CD8-positive, alpha-beta memory T cell (primary cell): ENCODE results near the gene HDAC3. TPM values are rescaled to one million over a fixed set of nuclear protein-coding genes. Genes with fewer than 3 reads are reported as not detected.

Source experiments
- CTCF ChIA-PET: fragments of 350-600 bp; sonication (Branson Sonifier 250); formaldehyde crosslinking; loops from one replicate; lab custom pipeline; 2021; ENCODE audit warnings: antibody characterized with exemption; lab: Charles Lee
- POLR2A ChIA-PET: fragments of 350-600 bp; sonication (Branson Sonifier 250); formaldehyde crosslinking; loops from one replicate; lab custom pipeline; 2021; ENCODE audit warnings: antibody characterized with exemption; lab: Charles Lee
- DNase-seq, 5 donors: peaks; one replicate each; pipeline versions ENCODE4 v3.0.0 to v3.0.0-alpha.2; 2020 to 2022; ENCODE audit warnings: mixed read lengths in 1 of 5
- H3K27ac ChIP-seq: one replicate; pipeline ENCODE4 v1.7.0; 2013; ENCODE audit warnings: low read depth, mild to moderate bottlenecking, low read length, moderate library complexity
- H3K27me3 ChIP-seq: 2 replicates; pipeline ENCODE4 v1.7.0; 2013; ENCODE audit warnings: low read length, mild to moderate bottlenecking; ENCODE audit not compliant: insufficient read depth, poor library complexity, severe bottlenecking
- H3K36me3 ChIP-seq: 2 replicates; pipeline ENCODE4 v1.7.0; 2013; ENCODE audit warnings: mild to moderate bottlenecking, low read length, moderate library complexity; ENCODE audit not compliant: insufficient read depth
- H3K4me1 ChIP-seq: 2 replicates; pipeline ENCODE4 v1.7.0; 2013; ENCODE audit warnings: mild to moderate bottlenecking, low read length, moderate library complexity; ENCODE audit not compliant: insufficient read depth
- H3K4me3 ChIP-seq: 2 replicates; pipeline ENCODE4 v1.7.0; 2013; ENCODE audit warnings: mild to moderate bottlenecking, low read length
- H3K9me3 ChIP-seq: 2 replicates; pipeline ENCODE4 v1.7.0; 2013; ENCODE audit warnings: mild to moderate bottlenecking, low read length
- H3K27ac Mint-ChIP-seq, 8 donors: one replicate each; pipeline ENCODE4 v1.8.0; 2020 to 2021; ENCODE audit warnings: mixed read lengths in 8 of 8, mild to moderate bottlenecking in 6 of 8, inconsistent platforms in 3 of 8, moderate library complexity in 3 of 8
- H3K27me3 Mint-ChIP-seq, 2 donors: one replicate each; pipeline ENCODE4 v1.8.0; 2020 to 2021; ENCODE audit warnings: mixed read lengths in 2 of 2, mild to moderate bottlenecking in 1 of 2, moderate library complexity in 1 of 2
- H3K36me3 Mint-ChIP-seq, 3 donors: one replicate each; pipeline ENCODE4 v1.8.0; 2020 to 2021; ENCODE audit warnings: mixed read lengths in 3 of 3, inconsistent platforms in 1 of 3, mild to moderate bottlenecking in 1 of 3
- H3K4me1 Mint-ChIP-seq, 3 donors: one replicate each; pipeline ENCODE4 v1.8.0; 2020 to 2021; ENCODE audit warnings: mixed read lengths in 3 of 3, inconsistent platforms in 1 of 3, mild to moderate bottlenecking in 1 of 3
- H3K4me3 Mint-ChIP-seq, 7 donors: one replicate each; pipeline ENCODE4 v1.8.0; 2020 to 2021; ENCODE audit warnings: mixed read lengths in 7 of 7, mild to moderate bottlenecking in 6 of 7, moderate library complexity in 4 of 7, inconsistent platforms in 2 of 7
- H3K9me3 Mint-ChIP-seq, 5 donors: one replicate each; pipeline ENCODE4 v1.8.0; 2020 to 2022; ENCODE audit warnings: mixed read lengths in 5 of 5, mild to moderate bottlenecking in 3 of 5, moderate library complexity in 2 of 5, inconsistent platforms in 1 of 5
- polyA plus RNA-seq: library from polyadenylated mRNA; unstranded; fragments of 300-500 nt; fragmentation: Illumina TruSeq; gene quantifications from one replicate; pipeline ENCODE4 v1.2.3, GENCODE V29; 2021
- total RNA-seq, 2 experiments: library from RNA; stranded (reverse); gene quantifications; one replicate each; pipeline ENCODE4 v1.2.3, GENCODE V29; 2021

The HDAC3 gene
- total and polyA plus RNA-seq, 3 experiments from 2014 or later: 74.8 to 92.8 (median 78.6) TPM

DNA sequence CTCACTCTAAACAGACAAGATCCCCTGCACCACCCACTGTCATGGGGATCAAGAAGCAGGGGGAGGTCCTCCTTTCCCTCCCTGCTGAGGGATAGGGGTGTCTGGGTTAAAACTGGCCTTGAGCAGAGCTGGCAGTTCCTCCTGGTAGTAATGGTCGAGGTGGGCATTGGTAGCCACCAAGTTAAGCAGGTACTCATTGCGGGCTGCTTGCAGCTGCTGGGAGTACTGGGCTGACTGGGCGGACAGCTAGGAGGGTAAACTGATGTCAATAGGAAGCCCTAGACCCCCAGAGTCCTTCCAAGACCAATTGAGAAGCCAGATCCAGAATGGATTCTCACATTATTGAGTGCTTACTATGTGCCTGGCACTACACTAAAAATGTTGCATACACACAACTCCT, 11.2 kb upstream of the HDAC3 start:
- CTCF ChIA-PET: interaction anchor here (0.9 to 1.5 kb wide), 3 partner anchors 12 to 276 kb away, joined by 3 to 4 read pairs (median 3); partner anchors contain the start of genes DELE1 and DIAPH1
- peaks cover 2 to 68% (median 4%) of the 10 kb centered on the region in 3 donors for H3K36me3 Mint-ChIP-seq
- H3K27ac ChIP-seq: no peak overlapping the region
- no peaks in the 10 kb centered on the region for H3K27me3 ChIP-seq
- POLR2A ChIA-PET: interaction anchor here (5.1 kb wide), 1 partner anchor 10 kb away, joined by 46 read pairs; the partner anchor contains the start of genes HDAC3 and RELL2
- H3K27me3 Mint-ChIP-seq: no peaks in the 10 kb centered on the region
- H3K9me3 Mint-ChIP-seq: no peaks in the 10 kb centered on the region
- H3K27ac Mint-ChIP-seq: peak overlapping the region in 2 of 8 donors; percentile 24 to 54
- H3K4me1 ChIP-seq: peaks cover 26% of the 10 kb centered on the region
- no peak overlapping the region for H3K4me3 ChIP-seq
- no peaks in the 10 kb centered on the region for H3K9me3 ChIP-seq
- peaks cover 40 to 62% (median 43%) of the 10 kb centered on the region in 3 donors for H3K4me1 Mint-ChIP-seq
- H3K4me3 Mint-ChIP-seq: no peak overlapping the region
- DNase-seq: no peak
- no peaks in the 10 kb centered on the region for H3K36me3 ChIP-seq

DNA sequence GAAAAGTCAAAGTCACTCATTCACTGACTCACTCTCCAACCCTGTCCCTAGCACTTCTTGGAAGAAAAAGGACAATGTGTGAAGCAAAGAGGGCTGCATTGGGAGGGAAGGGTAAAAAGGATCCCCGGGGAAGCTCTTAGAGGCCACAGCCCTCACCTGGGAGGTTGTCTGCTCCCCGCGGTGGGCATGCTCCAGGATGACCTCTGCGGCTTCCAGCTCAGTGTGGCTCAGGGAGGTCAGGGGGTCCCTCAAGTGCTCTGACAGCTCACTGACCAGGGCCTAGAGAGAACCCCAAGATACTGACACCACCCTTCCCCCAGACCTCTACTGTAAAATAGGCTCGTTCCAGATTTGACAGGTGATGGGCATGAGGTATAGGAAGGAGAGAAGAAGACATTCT, 10.6 kb upstream of the HDAC3 start:
- Mint-ChIP-seq H3K4me1 (peaks cover 36 to 57% (median 38%) of the 10 kb centered on the region in 3 donors), H3K27me3 (no peaks in the 10 kb centered on the region), H3K9me3 (no peaks in the 10 kb centered on the region), H3K36me3 (peaks cover 2 to 74% (median 4%) of the 10 kb centered on the region in 3 donors), H3K4me3 (no peak overlapping the region), H3K27ac (peak overlapping the region in 2 of 8 donors; percentile 24 to 78)
- POLR2A ChIA-PET: interaction anchor here (5.1 kb wide), 1 partner anchor 10 kb away, joined by 46 read pairs; the partner anchor contains the start of genes HDAC3 and RELL2
- CTCF ChIA-PET: interaction anchor here (1.2 to 1.7 kb wide), 3 partner anchors 10 to 55 kb away, joined by 4 to 9 read pairs (median 5); partner anchors contain the start of gene RELL2
- H3K36me3 ChIP-seq: no peaks in the 10 kb centered on the region
- H3K27me3 ChIP-seq: no peaks in the 10 kb centered on the region
- DNase-seq: no peak
- H3K27ac ChIP-seq: no peak overlapping the region
- no peak overlapping the region for H3K4me3 ChIP-seq
- H3K4me1 ChIP-seq: peaks cover 24% of the 10 kb centered on the region
- H3K9me3 ChIP-seq: no peaks in the 10 kb centered on the region

GRCh38 chr5:141646026-141646425, 9.4 kb upstream of the HDAC3 start:
- Mint-ChIP-seq H3K9me3 (no peaks in the 10 kb centered on the region), H3K4me1 (peaks cover 26 to 50% (median 30%) of the 10 kb centered on the region in 3 donors), H3K27ac (peak overlapping the region in 1 of 8 donors; percentile 9), H3K27me3 (no peaks in the 10 kb centered on the region), H3K4me3 (no peak overlapping the region), H3K36me3 (peaks cover 2 to 84% (median 4%) of the 10 kb centered on the region in 3 donors)
- POLR2A ChIA-PET: no interaction called here
- CTCF ChIA-PET: interaction anchor here (1.5 to 1.7 kb wide), 2 partner anchors 8 to 13 kb away, joined by 4 to 9 read pairs; partner anchors contain the start of gene RELL2
- Histone ChIP-seq H3K4me3 (no peak overlapping the region), H3K4me1 (peaks cover 16% of the 10 kb centered on the region), H3K9me3 (no peaks in the 10 kb centered on the region), H3K36me3 (no peaks in the 10 kb centered on the region), H3K27ac (no peak overlapping the region), H3K27me3 (no peaks in the 10 kb centered on the region)
- DNase-seq: no peak

- H3K4me3 ChIP-seq: no peak overlapping the region
- Mint-ChIP-seq H3K4me3 (peak overlapping the region in 1 of 7 donors; percentile 15), H3K9me3 (no peaks in the 10 kb centered on the region), H3K36me3 (peaks cover 0 to 68% (median 4%) of the 10 kb centered on the region in 3 donors), H3K27me3 (no peaks in the 10 kb centered on the region), H3K4me1 (peaks cover 5 to 26% (median 9%) of the 10 kb centered on the region in 3 donors), H3K27ac (peak overlapping the region in 7 of 8 donors; percentile 2 to 89 (median 19))
- peaks cover 10% of the 10 kb centered on the region for H3K4me1 ChIP-seq
- H3K27me3 ChIP-seq: no peaks in the 10 kb centered on the region
- H3K27ac ChIP-seq: no peak overlapping the region
- no peaks in the 10 kb centered on the region for H3K36me3 ChIP-seq
- no peak for DNase-seq
- ChIA-PET CTCF (interaction anchor here (0.8 to 2.9 kb wide), 5 partner anchors 9 to 327 kb away, joined by 3 to 9 read pairs (median 4); partner anchors contain the start of genes DIAPH1, FCHSD1 and RNF14), POLR2A (interaction anchor here (1.6 kb wide), 1 partner anchor 9 kb away, joined by 6 read pairs; the partner anchor contains the start of gene FCHSD1)
- no peaks in the 10 kb centered on the region for H3K9me3 ChIP-seq
These were observed 5.1 kb upstream of the HDAC3 start for GRCh38 chr5:141641634-141642267.

DNA sequence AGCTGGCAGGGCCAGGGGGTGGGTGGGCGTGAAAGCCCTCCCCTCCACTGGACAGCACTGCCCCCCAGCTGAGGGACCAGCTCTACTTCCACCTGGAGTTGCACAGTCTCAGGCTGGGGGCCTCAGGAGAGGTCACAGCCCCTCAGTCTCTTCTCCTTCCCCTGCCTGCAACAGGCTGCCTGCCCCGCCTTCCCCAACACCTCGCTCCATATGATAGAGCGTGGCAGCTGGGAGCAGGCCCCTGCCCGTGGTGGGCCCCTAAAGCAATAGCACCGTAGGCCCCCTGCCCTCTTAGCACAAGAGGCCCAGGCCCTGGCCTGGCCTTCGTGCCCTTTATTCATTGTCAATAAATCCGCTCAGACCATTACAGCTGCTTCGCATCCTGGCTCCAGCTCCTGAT, 4.0 kb upstream of the HDAC3 start:
- Mint-ChIP-seq H3K36me3 (peaks cover 0 to 60% (median 4%) of the 10 kb centered on the region in 3 donors), H3K27me3 (no peaks in the 10 kb centered on the region), H3K4me1 (peaks cover 12 to 25% (median 13%) of the 10 kb centered on the region in 3 donors), H3K4me3 (peak overlapping the region in 1 of 7 donors; percentile 57), H3K27ac (peak overlapping the region in 5 of 8 donors; percentile 2 to 79 (median 63)), H3K9me3 (no peaks in the 10 kb centered on the region)
- Histone ChIP-seq H3K4me1 (peaks cover 17% of the 10 kb centered on the region), H3K36me3 (no peaks in the 10 kb centered on the region), H3K4me3 (no peak overlapping the region), H3K9me3 (no peaks in the 10 kb centered on the region), H3K27me3 (no peaks in the 10 kb centered on the region), H3K27ac (no peak overlapping the region)
- ChIA-PET CTCF (interaction anchor here (1.1 to 2.9 kb wide), 3 partner anchors 10 to 21 kb away, joined by 3 to 9 read pairs (median 6); partner anchors contain the start of genes DIAPH1 and FCHSD1), POLR2A (interaction anchor here (1.6 kb wide), 1 partner anchor 10 kb away, joined by 6 read pairs; the partner anchor contains the start of gene FCHSD1)
- no peak for DNase-seq

DNA sequence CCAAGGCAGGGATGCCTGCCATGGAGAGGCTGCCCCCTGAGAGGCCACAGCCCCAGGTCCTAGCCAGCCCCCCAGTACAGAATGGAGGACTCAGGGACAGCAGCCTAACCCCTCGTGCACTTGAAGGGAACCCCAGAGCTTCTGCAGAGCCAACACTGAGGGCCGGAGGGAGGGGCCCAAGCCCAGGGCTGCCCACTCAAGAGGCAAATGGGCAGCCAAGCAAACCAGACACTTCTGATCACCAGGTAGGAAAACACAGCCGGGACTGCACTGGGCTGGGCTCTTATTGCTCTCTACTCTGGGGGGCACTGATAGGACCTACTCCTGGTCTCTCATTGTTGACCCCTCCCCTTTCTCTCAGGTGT, 3.4 kb upstream of the HDAC3 start:
- no peak for DNase-seq
- Histone ChIP-seq H3K9me3 (no peaks in the 10 kb centered on the region), H3K27ac (no peak overlapping the region), H3K36me3 (no peaks in the 10 kb centered on the region), H3K4me1 (peaks cover 24% of the 10 kb centered on the region), H3K4me3 (no peak overlapping the region), H3K27me3 (no peaks in the 10 kb centered on the region)
- POLR2A ChIA-PET: interaction anchor here (1.6 kb wide), 1 partner anchor 11 kb away, joined by 6 read pairs; the partner anchor contains the start of gene FCHSD1
- H3K4me1 Mint-ChIP-seq: peaks cover 17 to 31% (median 19%) of the 10 kb centered on the region in 3 donors
- no peaks in the 10 kb centered on the region for H3K27me3 Mint-ChIP-seq
- H3K27ac Mint-ChIP-seq: peak overlapping the region in 4 of 8 donors; percentile 50 to 90 (median 66)
- H3K36me3 Mint-ChIP-seq: peaks cover 2 to 57% (median 2%) of the 10 kb centered on the region in 3 donors
- CTCF ChIA-PET: interaction anchor here (1.1 to 2.1 kb wide), 2 partner anchors 10 to 11 kb away, joined by 3 to 6 read pairs; partner anchors contain the start of gene FCHSD1
- no peaks in the 10 kb centered on the region for H3K9me3 Mint-ChIP-seq
- peak overlapping the region in 1 of 7 donors; percentile 57 for H3K4me3 Mint-ChIP-seq

DNA sequence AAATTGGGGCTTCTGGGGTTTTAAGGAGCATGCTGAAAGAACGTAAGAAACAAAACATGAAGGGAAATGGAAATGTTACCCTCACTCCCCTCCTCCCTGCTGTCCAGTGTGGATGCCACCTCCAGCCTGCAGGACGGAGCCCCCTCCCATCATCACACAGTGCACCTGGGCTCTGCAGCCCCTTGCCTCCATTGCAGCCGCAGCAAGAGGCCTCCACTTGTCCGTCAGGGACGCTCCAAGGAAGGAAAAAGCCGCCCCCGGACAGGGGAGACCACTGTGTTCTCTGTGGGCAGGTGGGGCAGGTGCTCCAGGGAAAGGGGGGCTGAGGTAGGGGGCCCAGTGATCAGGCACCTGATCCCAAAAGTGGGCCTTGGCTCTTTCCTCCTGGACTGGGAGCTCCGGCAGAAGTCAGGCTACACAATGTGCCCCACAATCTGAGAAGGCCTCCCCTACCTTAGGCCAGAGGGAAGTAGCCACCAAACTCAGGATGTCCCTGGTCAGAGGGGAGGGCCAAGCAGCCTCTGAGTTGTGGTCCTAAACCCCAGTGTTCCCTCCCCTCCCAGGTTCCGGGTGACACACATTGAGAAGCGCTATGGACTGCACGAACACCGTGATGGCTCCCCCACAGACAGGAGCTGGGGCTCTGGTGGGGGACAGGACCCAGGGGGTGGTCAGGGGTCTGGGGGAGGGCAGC, 2.9 kb upstream of the HDAC3 start:
- Histone ChIP-seq H3K9me3 (no peaks in the 10 kb centered on the region), H3K4me1 (peaks cover 29% of the 10 kb centered on the region), H3K4me3 (no peak overlapping the region), H3K27ac (no peak overlapping the region), H3K36me3 (no peaks in the 10 kb centered on the region), H3K27me3 (no peaks in the 10 kb centered on the region)
- H3K4me3 Mint-ChIP-seq: peak overlapping the region in 3 of 7 donors; percentile 47 to 95 (median 70)
- POLR2A ChIA-PET: interaction anchor here (3.6 kb wide), 1 partner anchor 10 kb away, joined by 46 read pairs; the partner anchor contains the start of gene FCHSD1
- H3K27me3 Mint-ChIP-seq: no peaks in the 10 kb centered on the region
- DNase-seq: no peak
- peaks cover 0 to 52% (median 2%) of the 10 kb centered on the region in 3 donors for H3K36me3 Mint-ChIP-seq
- H3K4me1 Mint-ChIP-seq: peaks cover 23 to 37% (median 25%) of the 10 kb centered on the region in 3 donors
- no peaks in the 10 kb centered on the region for H3K9me3 Mint-ChIP-seq
- CTCF ChIA-PET: interaction anchor here (2.1 to 8.3 kb wide), 3 partner anchors 11 to 47 kb away, joined by 6 to 119 read pairs (median 37); partner anchors contain the start of genes DIAPH1 and FCHSD1
- H3K27ac Mint-ChIP-seq: peak overlapping the region in 4 of 8 donors; percentile 21 to 94 (median 58)
